NCI-H524 treated with DMSO at 0.1 percent for 48 hours (cell line): ENCODE data around the gene PCP2.

ENCODE experiments used
- DNase-seq: peaks from one replicate; lab custom pipeline; 2025; lab: John Stamatoyannopoulos, UW

Gene PCP2

DNA sequence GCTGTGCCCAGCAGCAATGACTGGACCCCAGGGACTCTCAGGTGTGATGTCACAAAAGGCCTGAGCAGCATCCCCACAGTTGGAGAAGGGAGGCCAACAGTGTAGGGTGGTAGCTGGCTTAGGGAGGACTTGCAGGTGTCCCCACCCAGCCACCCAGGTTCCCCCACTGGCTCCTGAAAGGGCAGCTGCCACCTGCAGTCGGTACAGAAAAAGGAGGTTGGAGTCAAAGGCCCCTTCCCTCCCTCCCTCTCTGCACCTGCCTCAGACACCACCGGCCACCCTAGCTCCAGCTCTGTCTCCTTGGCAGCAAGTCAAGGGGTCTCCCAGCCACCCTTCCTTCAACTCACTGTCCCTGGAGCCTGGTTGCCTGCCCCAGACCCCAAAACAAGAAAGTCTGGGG is at the start of gene PCP2:
PCP2 (minus strand) TSS at position 22 of the 400 bp plus-strand sequence. CDS start 262 bp downstream, outside the sequence.
- no peak for DNase-seq

- no peak for DNase-seq
Observed at GRCh38 chr19:7682175-7682855, 48.8 kb upstream of the PCP2 start.

DNA sequence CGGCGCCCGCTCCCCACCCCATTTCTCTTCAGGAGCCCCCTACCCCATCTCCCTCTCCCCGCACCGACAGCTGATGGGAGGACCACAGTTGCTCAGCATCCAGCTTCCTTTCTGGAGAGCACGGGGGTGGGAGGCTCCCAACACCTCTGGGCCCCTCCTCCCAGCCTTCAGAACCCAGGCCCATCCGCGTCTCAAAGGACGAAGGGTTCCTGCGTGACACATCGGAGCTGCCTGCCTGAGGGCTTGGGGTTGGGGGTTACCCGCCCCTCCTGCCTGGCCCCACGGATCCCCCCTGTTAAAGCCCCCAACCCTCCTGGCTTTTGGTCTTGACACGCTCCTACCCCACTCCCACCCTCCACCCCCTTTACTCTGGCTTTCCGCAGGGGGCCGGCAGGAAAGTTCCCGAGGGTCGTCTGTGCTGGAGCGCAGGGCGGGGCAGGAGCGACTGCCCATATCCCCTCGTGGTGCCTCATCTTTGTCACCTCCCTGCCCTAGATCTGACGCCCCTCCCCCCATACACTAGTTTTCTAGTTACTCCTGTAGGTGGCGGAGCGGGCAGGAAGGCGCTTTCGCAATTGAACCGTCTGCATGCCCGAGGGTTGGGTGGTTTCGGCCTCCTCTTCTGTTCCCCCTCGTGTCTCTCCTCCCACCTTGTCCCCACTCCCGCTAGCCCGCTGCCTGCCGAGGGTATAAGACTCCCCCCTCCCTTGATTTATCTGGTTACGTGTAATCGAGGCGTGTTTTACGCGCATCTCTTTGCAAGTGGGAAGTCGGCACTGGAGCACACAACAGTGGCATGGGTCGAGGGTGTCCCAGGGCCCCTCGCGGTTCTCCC is 48.0 kb upstream of the PCP2 start:
- no peak for DNase-seq

- DNase-seq = peak; percentile 14
Observed at GRCh38 chr19:7680606-7681339, 47.3 kb upstream of the PCP2 start, which contains the start of gene TRAPPC5. Gene TRAPPC5, plus strand, starts transcription at chr19:7680833. Its CDS starts 1,421 bp downstream, at chr19:7682254.

DNA sequence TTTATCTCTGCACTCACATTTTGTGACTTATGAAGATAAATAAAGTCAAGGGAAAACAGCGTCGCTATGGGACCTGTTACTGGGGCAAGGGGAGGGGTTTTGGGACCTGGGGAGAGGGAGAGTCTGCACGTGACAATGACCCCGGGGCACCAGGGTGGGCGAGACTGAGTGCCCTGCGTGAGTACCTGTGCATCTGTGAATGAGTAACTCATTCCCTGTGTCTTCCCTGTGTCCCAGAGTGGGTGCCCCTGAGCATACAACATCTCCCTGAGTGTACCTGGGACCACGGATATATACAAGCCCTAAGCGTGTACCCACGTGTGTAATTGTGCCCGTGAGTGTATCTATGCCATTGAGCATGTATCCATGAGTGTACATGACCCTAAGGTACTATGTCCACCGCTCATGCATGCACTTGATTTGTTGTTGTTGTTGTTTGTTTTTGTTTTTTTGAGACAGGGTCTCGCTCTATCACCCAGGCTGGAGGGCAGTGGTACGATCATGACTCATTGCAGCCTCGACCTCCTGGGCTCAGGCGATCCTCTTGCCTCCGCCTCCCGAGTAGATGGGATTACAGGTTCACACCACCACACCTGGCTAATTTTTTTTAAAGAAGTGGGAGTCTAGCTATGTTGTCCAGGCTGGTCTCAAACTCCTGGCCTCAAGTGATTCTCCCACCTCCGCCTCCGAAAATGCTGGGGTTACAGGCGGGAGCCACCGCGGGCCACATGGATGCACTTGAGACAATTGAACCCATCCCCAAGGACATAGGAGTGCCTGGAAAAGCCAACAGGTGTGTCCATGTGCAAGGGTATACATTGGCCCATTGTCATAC is 46.5 kb upstream of the PCP2 start:
- no peak for DNase-seq

GRCh38 chr19:7678971-7679751 is 45.6 kb upstream of the PCP2 start:
- DNase-seq = peak; percentile 28

GRCh38 chr19:7677669-7678311 is 44.3 kb upstream of the PCP2 start:
- no peak for DNase-seq

DNA sequence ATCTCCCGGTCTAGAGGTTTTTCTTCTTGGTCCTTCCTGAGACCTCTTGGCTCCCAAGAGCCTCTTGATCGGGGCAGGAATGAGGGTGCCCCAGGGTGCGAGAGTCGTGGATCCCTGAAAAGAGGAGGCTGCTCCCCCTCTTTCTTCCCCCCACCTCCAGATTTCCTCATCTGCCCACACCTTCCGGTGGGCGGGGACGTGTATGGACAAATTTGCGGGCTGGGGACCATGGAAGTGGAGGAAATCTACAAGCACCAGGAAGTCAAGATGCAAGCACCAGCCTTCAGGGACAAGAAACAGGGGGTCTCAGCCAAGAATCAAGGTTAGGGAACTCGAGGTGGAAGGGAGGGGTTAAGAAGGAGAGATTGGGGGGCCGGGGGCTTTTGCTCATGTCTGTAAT is 43.3 kb upstream of the PCP2 start, which contains the start of gene MCEMP1:
MCEMP1 (plus strand) TSS at position 237 of the 400 bp plus-strand sequence; CDS start at position 268, 31 bp downstream.
- no peak for DNase-seq

DNA sequence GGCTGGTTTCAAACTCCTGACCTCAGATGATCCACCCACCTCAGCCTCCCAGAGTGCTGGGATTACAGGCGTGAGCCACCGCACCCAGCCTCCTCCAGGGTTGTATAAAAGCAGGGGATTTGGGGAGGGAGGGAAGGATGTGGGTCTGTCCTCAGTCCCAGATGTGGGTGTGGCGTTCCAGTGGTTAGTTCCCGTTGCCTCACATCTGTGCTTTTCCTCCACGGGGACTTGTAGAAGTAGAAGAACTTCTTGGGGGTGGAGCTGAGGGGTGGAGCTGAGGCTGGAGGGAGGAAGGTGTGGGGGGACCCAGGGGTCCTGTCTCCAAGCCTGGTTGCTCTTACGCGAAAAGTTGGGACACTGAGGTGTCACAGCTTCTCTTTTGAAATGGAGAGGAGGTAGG is 42.9 kb upstream of the PCP2 start:
- DNase-seq = no peak

DNA sequence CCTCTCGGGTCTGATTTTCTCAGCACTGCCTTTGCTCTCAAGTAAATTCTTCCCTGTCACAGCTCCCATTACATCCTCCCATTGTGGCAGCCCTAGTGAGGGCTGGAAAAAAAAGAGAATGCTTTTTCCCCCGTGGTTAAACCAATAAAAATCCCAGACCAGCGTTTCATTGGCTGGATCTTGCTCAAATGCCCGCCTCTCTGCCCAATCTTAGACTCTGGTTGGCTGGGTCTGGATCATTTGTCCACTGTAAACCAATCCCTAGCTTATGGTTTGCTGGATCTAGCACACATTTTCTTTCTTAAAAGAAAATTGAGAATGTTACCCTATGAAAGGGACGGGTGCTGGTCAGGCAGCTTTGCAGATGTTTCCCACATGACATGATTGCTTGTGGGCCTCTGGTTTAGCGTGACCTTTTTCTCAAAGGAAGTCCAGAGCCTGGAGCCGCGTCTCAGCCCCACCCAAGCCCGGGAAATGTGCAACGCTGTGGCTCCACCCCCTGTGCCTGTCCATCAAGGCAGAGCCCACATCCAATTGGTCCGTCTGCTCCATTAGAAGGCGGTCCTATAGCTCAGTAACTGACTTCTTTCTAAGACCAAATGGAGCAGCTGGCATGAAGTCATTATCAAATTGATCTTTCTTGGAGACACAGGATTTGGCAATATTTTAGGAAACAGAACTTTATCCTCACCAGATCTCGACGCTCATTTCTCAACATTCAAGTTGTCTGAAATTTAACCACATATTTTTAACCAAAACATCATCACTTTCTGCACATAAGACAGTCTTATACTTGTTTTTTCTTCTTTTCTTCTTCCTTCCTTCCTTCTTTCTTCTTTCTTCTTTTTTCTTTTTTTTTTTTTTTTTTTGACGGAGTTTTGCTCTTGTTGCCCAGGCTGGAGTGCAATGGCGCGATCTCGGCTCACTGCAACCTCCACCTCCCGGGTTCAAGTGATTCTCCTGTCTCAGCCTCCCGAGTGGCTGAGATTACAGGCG is 40.8 kb upstream of the PCP2 start:
- peak; percentile 52 for DNase-seq

DNA sequence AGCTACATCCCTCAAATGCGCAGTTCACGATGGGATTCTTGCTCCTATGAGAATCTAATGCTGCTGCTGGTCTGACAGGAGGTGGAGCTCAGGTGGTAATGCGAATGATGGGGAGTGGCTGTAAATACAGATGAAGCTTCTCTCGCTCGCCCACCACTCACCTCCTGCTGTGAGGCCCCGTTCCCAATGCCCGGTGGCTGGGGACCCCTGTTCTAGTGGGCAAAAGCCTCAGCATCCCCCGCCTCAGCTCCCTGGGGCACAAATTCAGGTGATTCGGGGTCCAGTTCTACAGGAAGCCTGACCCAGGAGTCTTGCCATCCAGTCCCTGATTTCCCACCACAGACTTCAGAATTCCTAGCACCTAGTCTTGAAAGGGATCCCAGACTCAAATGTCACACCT is 39.0 kb upstream of the PCP2 start:
- DNase-seq = no peak

DNA sequence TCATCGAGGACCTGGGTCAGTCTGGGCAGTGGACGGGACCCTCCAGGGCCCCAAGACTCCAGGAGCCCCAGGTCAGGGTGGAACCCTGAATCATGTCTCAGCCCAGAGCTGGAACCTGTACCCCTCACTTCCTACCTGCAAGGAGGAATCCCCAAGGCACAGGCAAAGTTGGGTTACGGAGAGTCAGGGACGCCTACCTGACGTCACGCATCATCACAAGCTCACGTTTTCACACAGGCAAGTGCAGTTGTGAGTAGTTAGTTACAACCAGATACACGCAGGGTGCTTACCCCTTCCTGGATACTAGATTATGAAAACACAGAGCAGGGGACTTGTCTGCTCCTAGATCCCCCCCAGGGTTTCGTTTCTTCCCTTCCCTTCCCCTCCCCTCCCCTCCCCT is 37.3 kb upstream of the PCP2 start:
- DNase-seq = no peak

DNA sequence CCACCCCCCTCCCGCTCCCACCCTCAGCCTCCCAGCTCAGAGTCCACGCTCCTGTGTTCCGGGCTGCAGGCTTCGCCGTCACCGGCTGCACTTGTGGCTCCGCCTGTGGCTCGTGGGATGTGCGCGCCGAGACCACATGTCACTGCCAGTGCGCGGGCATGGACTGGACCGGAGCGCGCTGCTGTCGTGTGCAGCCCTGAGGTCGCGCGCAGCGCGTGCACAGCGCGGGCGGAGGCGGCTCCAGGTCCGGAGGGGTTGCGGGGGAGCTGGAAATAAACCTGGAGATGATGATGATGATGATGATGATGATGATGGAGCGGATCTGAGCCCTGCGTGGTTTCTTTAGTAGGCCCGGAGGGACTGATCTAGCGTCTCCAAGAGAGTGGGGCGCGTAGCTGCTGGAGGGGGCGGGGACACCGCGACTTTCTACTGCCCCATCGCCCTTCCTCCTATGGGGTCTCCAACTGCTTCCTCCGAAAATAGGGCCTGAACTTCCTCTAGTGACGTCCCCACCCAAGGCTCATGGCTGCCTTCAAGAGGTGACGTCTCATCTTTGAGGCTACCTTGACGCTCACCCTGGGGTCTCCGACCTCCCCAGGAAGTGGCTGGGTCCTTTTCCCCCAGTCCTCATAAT is 36.7 kb upstream of the PCP2 start:
- DNase-seq = no peak

- DNase-seq = no peak
Observed at GRCh38 chr19:7669641-7670040, 36.1 kb upstream of the PCP2 start.

DNA sequence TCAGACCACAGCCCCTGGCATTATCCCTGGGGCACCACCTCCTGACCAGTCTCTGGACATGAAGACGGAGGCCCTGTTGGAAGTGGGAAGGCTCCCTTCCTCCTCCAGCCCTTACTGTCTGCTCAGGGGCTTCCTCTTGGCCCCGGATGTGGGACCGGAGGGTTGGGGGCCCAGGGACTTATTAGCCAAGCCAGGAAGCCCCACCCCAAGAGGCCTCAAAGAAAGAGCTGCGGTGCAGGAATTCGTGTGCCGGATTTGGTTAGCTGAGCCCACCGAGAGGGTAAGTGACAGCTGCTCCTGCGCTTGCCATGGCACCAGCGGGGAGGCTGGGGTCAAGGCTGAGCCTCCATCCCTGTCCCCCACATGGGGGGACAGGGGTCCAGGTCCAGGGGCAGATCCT is 35.3 kb upstream of the PCP2 start, which contains the start of gene RETN:
RETN (plus strand) TSS at position 208 of the 400 bp plus-strand sequence. CDS start 278 bp downstream, outside the sequence.
- no peak for DNase-seq

DNA sequence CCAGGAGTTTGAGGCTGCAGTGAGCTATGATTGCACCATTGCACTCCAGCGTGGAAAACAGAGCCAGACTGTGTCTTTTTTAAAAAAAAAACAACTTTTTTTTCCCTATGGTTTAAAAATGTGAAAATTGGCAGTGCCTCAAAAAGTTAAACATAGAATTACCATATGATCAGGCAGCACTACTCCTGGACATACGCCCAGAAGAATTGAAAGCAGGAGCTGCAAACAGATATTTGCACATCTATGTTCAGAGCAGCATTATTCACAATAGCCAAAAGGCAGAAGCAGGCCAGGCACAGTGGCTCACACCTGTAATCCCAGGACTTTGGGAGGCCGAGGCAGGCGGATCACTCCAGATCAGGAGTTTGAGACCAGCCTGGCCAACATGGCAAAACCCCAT is 31.6 kb upstream of the PCP2 start:
- no peak for DNase-seq

DNA sequence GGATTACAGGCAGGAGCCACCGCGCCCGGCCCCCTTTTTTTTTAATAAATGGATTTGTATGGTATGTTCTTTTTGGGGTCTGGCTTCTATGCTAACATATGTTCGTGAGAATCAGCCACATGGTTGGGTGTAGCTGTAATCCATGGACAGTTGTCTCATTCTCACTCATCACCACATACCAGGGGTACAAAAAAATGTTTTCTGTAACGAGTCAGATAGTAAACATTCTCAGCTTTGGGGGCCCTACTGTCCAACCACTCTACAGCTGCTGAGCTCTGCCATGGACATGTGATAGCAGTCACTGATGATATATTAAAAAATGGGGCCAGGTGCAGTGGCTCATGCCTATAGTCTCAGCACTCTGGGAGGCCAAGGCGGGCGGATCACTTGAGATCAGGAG is 30.2 kb upstream of the PCP2 start:
- no peak for DNase-seq

GRCh38 chr19:7662657-7663056 is 29.1 kb upstream of the PCP2 start:
- DNase-seq = no peak
